Endothelial cell of umbilical vein (primary cell): ENCODE data around the gene RASGRF1. TPM values are rescaled to one million over a fixed set of nuclear protein-coding genes. Genes with fewer than 3 reads are reported as not detected.

Experiments
- BruUV-seq: library from RNA; stranded (reverse); fragments of 400-500 nt; replicated peaks from 2 replicates; lab custom pipeline; 2021; lab: Mats Ljungman, UMichigan
- CTCF ChIA-PET: fragments of 300-600, 350-600 bp; sonication (Branson Sonifier 250); formaldehyde crosslinking; loops from one replicate; lab custom pipeline; 2021; ENCODE audit warnings: antibody characterized with exemption, inconsistent platforms; lab: Charles Lee
- POLR2A ChIA-PET: fragments of 300-600, 350-600 bp; sonication (Branson Sonifier 250); formaldehyde crosslinking; loops from one replicate; lab custom pipeline; 2021; ENCODE audit warnings: antibody characterized with exemption, inconsistent platforms; lab: Charles Lee
- DNase-seq: peaks from one replicate; pipeline ENCODE4 v3.0.0-alpha.2; 2011; ENCODE audit warnings: low read depth, low spot score
- FAIRE-seq: peaks from 2 replicates; lab custom pipeline; 2011; peaks lifted over from hg19 to GRCh38; lab: Jason Lieb, UNC
- H2AFZ ChIP-seq: 2 replicates; pipeline ENCODE4 v1.6.0; 2012; ENCODE audit warnings: low read depth, low read length, control low read depth, inconsistent platforms
- H3K27ac ChIP-seq: 2 replicates; pipeline ENCODE4 v1.5.1; 2011; ENCODE audit warnings: low read depth, mild to moderate bottlenecking, control low read depth, low read length, moderate library complexity; ENCODE audit not compliant: insufficient read depth
- H3K27me3 ChIP-seq, 2 experiments: 2 replicates each; pipeline versions ENCODE4 v1.6.0 to v1.6.1; 2011; ENCODE audit warnings: low read length in 2 of 2, mixed read lengths in 1 of 2; ENCODE audit not compliant: control insufficient read depth in 2 of 2, insufficient read depth in 2 of 2
- H3K36me3 ChIP-seq, 2 experiments: 2 replicates in 1 of 2; 3 replicates in 1 of 2; pipeline ENCODE4 v1.5.1; 2011; ENCODE audit warnings: low read length in 2 of 2, mild to moderate bottlenecking in 1 of 2, moderate library complexity in 1 of 2; ENCODE audit not compliant: control insufficient read depth in 2 of 2, insufficient read depth in 2 of 2; ENCODE audit errors: extremely low read depth in 1 of 2
- H3K4me1 ChIP-seq: 3 replicates; pipeline ENCODE4 v1.5.1; 2011; ENCODE audit warnings: mild to moderate bottlenecking, low read length; ENCODE audit not compliant: control insufficient read depth, insufficient read depth; ENCODE audit errors: extremely low read depth
- H3K4me2 ChIP-seq: 2 replicates; pipeline ENCODE4 v1.6.1; 2011; ENCODE audit warnings: low read length, control low read depth, mixed read lengths; ENCODE audit not compliant: insufficient read depth
- H3K4me3 ChIP-seq, 3 experiments: fragments of 200-600 bp in 1 of 3; sonication (generic), shearing (Covaris generic) in 1 of 3; replicated peaks in 1 of 3; 2 replicates each; pipeline ENCODE4 v1.5.1; 2011 to 2016; ENCODE audit warnings: control low read depth in 3 of 3, low read length in 3 of 3, mild to moderate bottlenecking in 2 of 3, inconsistent platforms in 1 of 3, low read depth in 1 of 3, moderate library complexity in 1 of 3; ENCODE audit not compliant: insufficient read depth in 1 of 3
- H3K79me2 ChIP-seq: 2 replicates; pipeline ENCODE4 v1.6.0; 2012; ENCODE audit warnings: low read length, inconsistent platforms; ENCODE audit not compliant: control insufficient read depth, insufficient read depth
- H3K9ac ChIP-seq: replicated peaks from 2 replicates; pipeline ENCODE3; 2011; ENCODE audit warnings: low read length, control low read depth; ENCODE audit not compliant: insufficient read depth; ENCODE audit errors: extremely low read depth
- H3K9me1 ChIP-seq: replicated peaks from 3 replicates; pipeline ENCODE4 v1.6.0; 2011; ENCODE audit warnings: mild to moderate bottlenecking, low read length; ENCODE audit not compliant: control insufficient read depth, insufficient read depth; ENCODE audit errors: extremely low read depth
- H3K9me3 ChIP-seq: replicated peaks from 2 replicates; pipeline ENCODE4 v1.5.1; 2012; ENCODE audit warnings: low read length, inconsistent platforms; ENCODE audit not compliant: control insufficient read depth, insufficient read depth
- H4K20me1 ChIP-seq: replicated peaks from 2 replicates; pipeline ENCODE3; 2011; ENCODE audit warnings: mild to moderate bottlenecking, low read length; ENCODE audit not compliant: control insufficient read depth, insufficient read depth; ENCODE audit errors: extremely low read depth
- EZH2 ChIP-seq: IDR thresholded peaks from 2 replicates; pipeline ENCODE4 v1.6.1; 2012; ENCODE audit warnings: borderline replicate concordance, low read depth, mild to moderate bottlenecking, moderate library complexity, low read length, inconsistent platforms; ENCODE audit not compliant: severe bottlenecking
- FOS ChIP-seq: IDR thresholded peaks from 2 replicates; pipeline ENCODE4 v1.6.1; 2011; ENCODE audit warnings: mild to moderate bottlenecking, low read length, moderate library complexity, borderline replicate concordance; ENCODE audit not compliant: insufficient read depth
- GATA2 ChIP-seq: IDR thresholded peaks from 2 replicates; pipeline ENCODE4 v1.7.0; 2011; ENCODE audit warnings: low read depth, mild to moderate bottlenecking, moderate library complexity, mixed read lengths, low read length; ENCODE audit not compliant: insufficient read length, insufficient read depth
- JUN ChIP-seq: IDR thresholded peaks from 2 replicates; pipeline ENCODE4 v1.6.1; 2011; ENCODE audit warnings: borderline replicate concordance, low read depth; ENCODE audit not compliant: insufficient read length, insufficient read depth
- MAX ChIP-seq: IDR thresholded peaks from 2 replicates; pipeline ENCODE4 v1.6.1; 2011; ENCODE audit not compliant: insufficient read depth, insufficient read length
- MYC ChIP-seq: IDR thresholded peaks from one replicate; pipeline ENCODE4 v1.6.1; 2011; ENCODE audit warnings: mild to moderate bottlenecking, low read depth, low read length
- POLR2A ChIP-seq: IDR thresholded peaks from 2 replicates; pipeline ENCODE4 v1.6.1; 2012; ENCODE audit warnings: low read depth, mild to moderate bottlenecking, control low read depth, low read length
- POLR2AphosphoS5 ChIP-seq: IDR thresholded peaks from 2 replicates; pipeline ENCODE4 v1.6.1; 2012; ENCODE audit warnings: low read depth, mild to moderate bottlenecking, control low read depth, low read length, moderate library complexity; ENCODE audit not compliant: insufficient read depth
- dilution Hi-C: fragments of 300-500 bp; cut with MboI; formaldehyde crosslinking; loops from one replicate; pipeline ENCODE4 v1.15.0; 2019; ENCODE audit warnings: low sequenced_read_pairs; ENCODE audit not compliant: extremely low pct_ligation_motif_present
- intact Hi-C: fragments of 100-400 bp; cut with micrococcal nuclease; formaldehyde crosslinking; loops from one replicate; pipeline ENCODE4 v1.10.0; 2022
- polyA plus RNA-seq, 4 experiments: library from polyadenylated mRNA; depleted of rRNA in 3 of 4; stranded (reverse) in 3 of 4; unstranded in 1 of 4; fragments of >200 nt; gene quantifications; 2 replicates each; pipeline versions ENCODE4 v1.2.1 to v1.2.3, GENCODE V29; 2011 to 2012; ENCODE audit warnings: missing spikeins in 1 of 4
- total RNA-seq: library from RNA; stranded (reverse); gene quantifications from 2 replicates; pipeline ENCODE4 v1.2.3, GENCODE V29; 2021
- TF ChIP-seq, protein P1 (sequence below), 2 donors: IDR thresholded peaks; 1 replicate in 1 of 2; 2 replicates in 1 of 2; pipeline ENCODE4 v1.5.1; 2011; ENCODE audit warnings: low read length in 2 of 2, mild to moderate bottlenecking in 2 of 2, moderate library complexity in 2 of 2, control low read depth in 1 of 2, inconsistent platforms in 1 of 2, low read depth in 1 of 2; ENCODE audit not compliant: insufficient read depth in 1 of 2; ENCODE audit errors: extremely low read depth in 1 of 2

RASGRF1 gene
- total and polyA plus RNA-seq, 2 donors (not counting 3 experiments of a cell fraction or from before 2014, with no cell fraction given) = 0.04 TPM; not detected in 1

GRCh38 chr15:79128556-79128955 is 38.0 kb upstream of the RASGRF1 start:
- TF ChIP-seq POLR2AphosphoS5 (no peak), MAX (no peak), GATA2 (no peak), MYC (no peak), FOS (no peak)
- Histone ChIP-seq H3K27me3 (no peaks in the 10 kb centered on the region), H3K4me2 (no peak overlapping the region), H3K79me2 (no peaks in the 10 kb centered on the region), H4K20me1 (no peaks in the 10 kb centered on the region), H3K4me3 (no peak overlapping the region), H2AFZ (no peak overlapping the region), H3K27ac (no peak overlapping the region), H3K9ac (no peak overlapping the region), H3K36me3 (no peaks in the 10 kb centered on the region), H3K9me1 (no peaks in the 10 kb centered on the region), H3K9me3 (no peaks in the 10 kb centered on the region), H3K4me1 (no peaks in the 10 kb centered on the region)
- dilution Hi-C loops = no loop called here
- intact Hi-C loops = no loop called here
- no TSS peak for BruUV-seq
- ChIA-PET POLR2A (no interaction called here), CTCF (interaction anchor here (1.3 to 1.9 kb wide), 2 partner anchors 10 to 56 kb away, joined by 4 read pairs; no protein-coding TSS in a partner anchor)
- no peak for DNase-seq
- FAIRE-seq = no peak

DNA sequence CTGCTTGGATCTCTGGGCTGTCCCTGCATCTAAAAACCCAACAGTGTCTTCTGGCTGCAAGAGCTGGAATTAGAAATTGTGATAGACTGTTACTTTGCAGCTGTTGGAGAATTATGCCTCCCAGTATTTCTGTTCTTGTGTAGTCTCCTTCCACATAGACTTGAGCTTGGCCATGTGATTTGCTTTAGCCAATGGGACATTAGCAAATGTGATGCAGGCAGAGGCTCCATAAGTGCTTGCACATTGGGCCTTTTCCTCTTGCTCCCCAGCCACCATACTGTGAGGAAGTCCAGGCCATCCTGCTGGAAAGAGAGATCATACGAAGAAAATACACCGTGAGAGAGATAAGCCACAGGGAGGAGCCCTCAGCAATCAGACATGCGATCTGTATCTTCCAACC is 33.8 kb upstream of the RASGRF1 start:
- Histone ChIP-seq H2AFZ (no peak overlapping the region), H3K79me2 (no peaks in the 10 kb centered on the region), H3K9me3 (no peaks in the 10 kb centered on the region), H3K36me3 (no peaks in the 10 kb centered on the region), H3K4me2 (no peak overlapping the region), H4K20me1 (no peaks in the 10 kb centered on the region), H3K27ac (no peak overlapping the region), H3K4me1 (no peaks in the 10 kb centered on the region), H3K4me3 (no peak overlapping the region), H3K9ac (no peak overlapping the region), H3K9me1 (no peaks in the 10 kb centered on the region), H3K27me3 (no peaks in the 10 kb centered on the region)
- POLR2A ChIA-PET = no interaction called here
- BruUV-seq = no TSS peak
- no peak for DNase-seq
- dilution Hi-C loops = no loop called here
- intact Hi-C loops = no loop called here
- TF ChIP-seq, protein P1, sequence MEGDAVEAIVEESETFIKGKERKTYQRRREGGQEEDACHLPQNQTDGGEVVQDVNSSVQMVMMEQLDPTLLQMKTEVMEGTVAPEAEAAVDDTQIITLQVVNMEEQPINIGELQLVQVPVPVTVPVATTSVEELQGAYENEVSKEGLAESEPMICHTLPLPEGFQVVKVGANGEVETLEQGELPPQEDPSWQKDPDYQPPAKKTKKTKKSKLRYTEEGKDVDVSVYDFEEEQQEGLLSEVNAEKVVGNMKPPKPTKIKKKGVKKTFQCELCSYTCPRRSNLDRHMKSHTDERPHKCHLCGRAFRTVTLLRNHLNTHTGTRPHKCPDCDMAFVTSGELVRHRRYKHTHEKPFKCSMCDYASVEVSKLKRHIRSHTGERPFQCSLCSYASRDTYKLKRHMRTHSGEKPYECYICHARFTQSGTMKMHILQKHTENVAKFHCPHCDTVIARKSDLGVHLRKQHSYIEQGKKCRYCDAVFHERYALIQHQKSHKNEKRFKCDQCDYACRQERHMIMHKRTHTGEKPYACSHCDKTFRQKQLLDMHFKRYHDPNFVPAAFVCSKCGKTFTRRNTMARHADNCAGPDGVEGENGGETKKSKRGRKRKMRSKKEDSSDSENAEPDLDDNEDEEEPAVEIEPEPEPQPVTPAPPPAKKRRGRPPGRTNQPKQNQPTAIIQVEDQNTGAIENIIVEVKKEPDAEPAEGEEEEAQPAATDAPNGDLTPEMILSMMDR (IDR thresholded peaks at IDR 0.05; ENCODE audit: extremely low read depth in 1 of 2, insufficient read depth in 1 of 2, low read depth in 1 of 2, low read length in 2 of 2) = no peak
- TF ChIP-seq GATA2 (no peak), POLR2A (no peak), MAX (no peak), FOS (no peak), JUN (no peak), EZH2 (no peak), MYC (no peak), POLR2AphosphoS5 (no peak)
- CTCF ChIA-PET = no interaction called here
- FAIRE-seq = no peak
